Measurements from ENCODE around the gene TBCCD1.

DNA sequence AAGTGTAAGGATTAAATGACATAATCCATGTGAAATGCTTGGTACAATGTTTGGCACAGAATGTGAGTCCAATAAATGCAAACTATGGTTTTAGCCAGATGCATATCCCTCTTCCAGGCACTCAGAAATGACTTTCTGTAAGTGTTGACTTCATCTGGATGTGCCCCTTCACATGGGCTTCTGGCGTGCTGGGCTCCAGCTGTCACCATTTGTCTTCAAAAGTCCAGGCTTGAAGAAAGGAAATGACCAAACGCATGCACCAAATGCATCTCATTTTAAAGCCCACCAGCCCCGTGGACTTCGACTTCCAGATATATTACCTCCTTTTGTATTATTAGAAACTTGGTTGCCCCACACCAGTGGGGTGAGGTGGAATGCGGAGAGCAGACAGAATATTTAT, 46.7 kb downstream of the TBCCD1 start:
- TF ChIP-seq, protein P1, sequence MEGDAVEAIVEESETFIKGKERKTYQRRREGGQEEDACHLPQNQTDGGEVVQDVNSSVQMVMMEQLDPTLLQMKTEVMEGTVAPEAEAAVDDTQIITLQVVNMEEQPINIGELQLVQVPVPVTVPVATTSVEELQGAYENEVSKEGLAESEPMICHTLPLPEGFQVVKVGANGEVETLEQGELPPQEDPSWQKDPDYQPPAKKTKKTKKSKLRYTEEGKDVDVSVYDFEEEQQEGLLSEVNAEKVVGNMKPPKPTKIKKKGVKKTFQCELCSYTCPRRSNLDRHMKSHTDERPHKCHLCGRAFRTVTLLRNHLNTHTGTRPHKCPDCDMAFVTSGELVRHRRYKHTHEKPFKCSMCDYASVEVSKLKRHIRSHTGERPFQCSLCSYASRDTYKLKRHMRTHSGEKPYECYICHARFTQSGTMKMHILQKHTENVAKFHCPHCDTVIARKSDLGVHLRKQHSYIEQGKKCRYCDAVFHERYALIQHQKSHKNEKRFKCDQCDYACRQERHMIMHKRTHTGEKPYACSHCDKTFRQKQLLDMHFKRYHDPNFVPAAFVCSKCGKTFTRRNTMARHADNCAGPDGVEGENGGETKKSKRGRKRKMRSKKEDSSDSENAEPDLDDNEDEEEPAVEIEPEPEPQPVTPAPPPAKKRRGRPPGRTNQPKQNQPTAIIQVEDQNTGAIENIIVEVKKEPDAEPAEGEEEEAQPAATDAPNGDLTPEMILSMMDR (IDR thresholded peaks at IDR 0.05): no peak
- TF ChIP-seq POLR2A (IDR thresholded peaks at IDR 0.05) (no peak), POLR2AphosphoS5 (IDR thresholded peaks at IDR 0.05; ENCODE audit: insufficient read depth in 1 of 2, low read depth in 1 of 2) (no peak)
